Thoracic aorta (tissue), 2 donors: Measurements from ENCODE around the gene NRCAM. TPM values are rescaled to one million over a fixed set of nuclear protein-coding genes. Genes with fewer than 3 reads are reported as not detected.

ENCODE experiments used
- ATAC-seq: fragments of 150-250 bp; one replicate; pipeline ENCODE4 v1.8.0; 2017; ENCODE audit warnings: low read depth; ENCODE audit not compliant: insufficient number of reproducible peaks, low FRiP score
- DNase-seq: peaks from one replicate; pipeline ENCODE4 v3.0.0-alpha.2; 2020; ENCODE audit warnings: low spot score
- H3K27ac ChIP-seq, 2 donors: fragments of 200-600 bp; sonication (generic); 1 replicate in 1 of 2; 2 replicates in 1 of 2; pipeline ENCODE4 v1.5.1; 2016; ENCODE audit warnings: mild to moderate bottlenecking in 2 of 2, moderate library complexity in 2 of 2
- H3K27me3 ChIP-seq: fragments of 200-600 bp; sonication (generic); replicated peaks from 2 replicates; pipeline ENCODE4 v1.6.0; 2016; ENCODE audit warnings: mild to moderate bottlenecking; ENCODE audit not compliant: insufficient read depth
- H3K36me3 ChIP-seq: fragments of 200-600 bp; sonication (generic); one replicate; pipeline ENCODE4 v1.5.1; 2016
- H3K4me1 ChIP-seq, 2 donors: fragments of 200-600 bp; sonication (generic); 1 replicate in 1 of 2; 2 replicates in 1 of 2; pipeline versions ENCODE4 v1.5.1 to v1.6.0; 2016; ENCODE audit warnings: low read depth in 2 of 2, mild to moderate bottlenecking in 1 of 2; ENCODE audit not compliant: control insufficient read depth in 1 of 2
- H3K4me3 ChIP-seq: fragments of 200-600 bp; sonication (generic); 2 replicates; pipeline ENCODE4 v1.5.1; 2016; ENCODE audit warnings: mild to moderate bottlenecking
- H3K9me3 ChIP-seq: fragments of 200-600 bp; sonication (generic); 2 replicates; pipeline ENCODE4 v1.5.1; 2016
- total RNA-seq, 2 donors: library from RNA; depleted of rRNA; stranded (reverse); fragments of >200 nt; gene quantifications; one replicate each; pipeline versions ENCODE4 v1.1.0 to v1.2.3, GENCODE V29; 2016
- TF ChIP-seq, protein P1 (sequence below): fragments of 200-600 bp; sonication (generic); IDR thresholded peaks from one replicate; pipeline ENCODE4 v1.5.1; 2019; ENCODE audit warnings: antibody characterized with exemption

NRCAM gene
- total RNA-seq, 2 donors from 2014 or later, result 2.4 to 3.3 TPM

DNA sequence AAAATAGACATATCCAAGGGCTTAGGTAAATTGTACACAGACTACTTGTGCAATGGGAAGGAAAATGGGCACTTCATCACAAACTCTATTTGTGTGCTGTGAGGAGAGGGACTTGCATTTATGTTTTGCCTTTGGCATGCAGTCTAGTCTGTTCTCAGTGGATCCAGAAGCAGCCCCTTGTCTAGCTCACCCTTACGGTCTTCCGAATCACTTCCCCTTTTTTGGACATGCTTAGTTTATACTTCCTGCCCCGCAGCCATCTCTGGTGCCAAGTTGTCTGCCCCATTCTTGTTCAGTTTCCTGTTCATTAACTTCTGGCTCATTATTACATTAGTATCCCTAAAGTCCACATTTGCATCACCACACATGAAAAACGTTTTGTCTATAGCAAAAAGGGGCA is 161.6 kb downstream of the NRCAM start:
- Histone ChIP-seq H3K4me1 (peaks cover 0 to 12% of the 10 kb centered on the region in 2 donors), H3K36me3 (no peaks in the 10 kb centered on the region)
- TF ChIP-seq, protein P1, sequence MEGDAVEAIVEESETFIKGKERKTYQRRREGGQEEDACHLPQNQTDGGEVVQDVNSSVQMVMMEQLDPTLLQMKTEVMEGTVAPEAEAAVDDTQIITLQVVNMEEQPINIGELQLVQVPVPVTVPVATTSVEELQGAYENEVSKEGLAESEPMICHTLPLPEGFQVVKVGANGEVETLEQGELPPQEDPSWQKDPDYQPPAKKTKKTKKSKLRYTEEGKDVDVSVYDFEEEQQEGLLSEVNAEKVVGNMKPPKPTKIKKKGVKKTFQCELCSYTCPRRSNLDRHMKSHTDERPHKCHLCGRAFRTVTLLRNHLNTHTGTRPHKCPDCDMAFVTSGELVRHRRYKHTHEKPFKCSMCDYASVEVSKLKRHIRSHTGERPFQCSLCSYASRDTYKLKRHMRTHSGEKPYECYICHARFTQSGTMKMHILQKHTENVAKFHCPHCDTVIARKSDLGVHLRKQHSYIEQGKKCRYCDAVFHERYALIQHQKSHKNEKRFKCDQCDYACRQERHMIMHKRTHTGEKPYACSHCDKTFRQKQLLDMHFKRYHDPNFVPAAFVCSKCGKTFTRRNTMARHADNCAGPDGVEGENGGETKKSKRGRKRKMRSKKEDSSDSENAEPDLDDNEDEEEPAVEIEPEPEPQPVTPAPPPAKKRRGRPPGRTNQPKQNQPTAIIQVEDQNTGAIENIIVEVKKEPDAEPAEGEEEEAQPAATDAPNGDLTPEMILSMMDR, result no peak

DNA sequence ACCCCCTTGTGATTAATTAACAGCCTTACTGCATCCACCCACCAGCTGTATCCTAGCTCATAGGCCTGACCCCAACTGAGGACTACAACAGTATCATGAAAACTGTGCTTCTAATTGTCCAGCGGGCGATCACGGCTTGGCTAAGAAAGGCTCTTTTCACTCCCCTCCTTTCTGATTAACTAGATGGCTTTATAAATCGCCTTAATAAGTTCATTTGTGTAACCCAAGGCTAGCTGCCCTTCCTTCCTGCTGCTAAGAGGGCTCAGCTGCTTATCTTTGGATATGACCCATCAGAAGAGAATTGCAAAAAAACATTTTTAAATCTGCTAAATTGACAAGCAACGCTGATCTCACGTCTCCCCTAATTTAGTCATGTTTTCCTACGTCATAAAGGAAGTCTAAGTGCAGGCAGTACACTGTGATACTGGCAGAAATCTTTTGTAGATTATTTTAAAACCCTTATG is 163.1 kb downstream of the NRCAM start:
- peaks cover 0 to 12% of the 10 kb centered on the region in 2 donors for H3K4me1 ChIP-seq
- no peaks in the 10 kb centered on the region for H3K36me3 ChIP-seq
- no peak for ATAC-seq
- no peaks in the 10 kb centered on the region for H3K9me3 ChIP-seq
- TF ChIP-seq, protein P1, result no peak
- no peak for DNase-seq
- H3K27me3 ChIP-seq, result no peaks in the 10 kb centered on the region
- no peak overlapping the region for H3K27ac ChIP-seq
- H3K4me3 ChIP-seq, result no peak overlapping the region

More for the DNA sequence above, 161.6 kb downstream of the NRCAM start:
- H3K27me3 ChIP-seq, result no peaks in the 10 kb centered on the region
- H3K4me3 ChIP-seq, result no peak overlapping the region
- H3K9me3 ChIP-seq, result no peaks in the 10 kb centered on the region
- no peak overlapping the region for H3K27ac ChIP-seq
- no peak for DNase-seq
- no peak for ATAC-seq

DNA sequence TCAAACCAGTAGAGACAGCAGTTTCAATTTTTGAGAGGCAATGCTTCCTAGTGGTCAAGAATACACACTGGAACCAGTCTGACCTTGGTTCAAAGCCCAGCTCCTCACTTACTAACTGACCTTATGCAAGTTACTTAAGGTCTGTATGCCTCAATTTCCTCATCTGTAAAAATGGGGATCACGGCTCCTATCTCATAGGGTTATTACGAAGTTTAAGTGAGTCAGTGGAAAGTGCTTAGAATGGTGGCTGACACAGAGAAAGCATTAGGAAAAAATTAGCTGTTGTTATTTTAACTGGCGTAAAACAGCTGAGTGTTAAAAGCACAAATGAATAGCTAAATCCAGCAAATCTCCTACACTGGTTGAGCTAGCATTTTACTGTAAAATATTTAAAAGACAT is 163.7 kb downstream of the NRCAM start:
- ATAC-seq (no peak), DNase-seq (no peak)
- no peaks in the 10 kb centered on the region for H3K9me3 ChIP-seq

DNA sequence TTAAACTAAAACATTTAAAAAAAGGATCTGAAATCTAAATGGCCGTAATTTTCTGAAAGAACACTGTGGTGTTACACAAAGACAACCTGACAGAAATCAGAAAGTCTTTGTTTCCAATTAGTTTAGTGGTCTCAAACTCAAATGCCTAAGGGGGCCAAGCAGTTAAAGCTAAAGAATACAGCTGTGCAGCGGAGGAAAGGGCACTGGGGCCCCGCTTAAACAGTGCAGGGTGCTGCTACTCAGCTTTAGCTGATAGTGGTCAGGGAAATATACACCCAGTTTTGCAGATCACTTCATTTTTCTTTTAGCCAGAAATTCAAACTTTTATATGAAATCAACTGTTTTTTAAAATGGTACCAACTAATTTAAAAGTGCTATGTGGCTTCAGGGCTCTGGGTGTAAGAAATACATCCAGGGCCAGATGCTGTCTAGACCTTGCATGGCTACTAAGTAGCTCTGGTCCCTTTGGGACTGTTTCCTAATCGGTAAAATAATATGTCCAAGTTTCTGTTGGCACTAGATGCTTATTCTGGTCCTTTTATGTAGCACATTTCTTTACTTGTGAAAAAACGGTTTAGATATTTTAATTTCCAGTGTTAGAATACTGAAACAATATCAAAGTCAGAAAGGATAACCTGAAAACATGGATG is 164.3 kb downstream of the NRCAM start:
- Histone ChIP-seq H3K36me3 (no peaks in the 10 kb centered on the region), H3K27ac (no peak overlapping the region), H3K27me3 (no peaks in the 10 kb centered on the region), H3K4me1 (peaks cover 0 to 12% of the 10 kb centered on the region in 2 donors), H3K4me3 (no peak overlapping the region), H3K9me3 (no peaks in the 10 kb centered on the region)
- no peak for ATAC-seq
- DNase-seq, result no peak
- TF ChIP-seq, protein P1, result no peak

More for the DNA sequence above, 163.7 kb downstream of the NRCAM start:
- no peak overlapping the region for H3K27ac ChIP-seq
- no peaks in the 10 kb centered on the region for H3K27me3 ChIP-seq
- H3K4me3 ChIP-seq, result no peak overlapping the region
- TF ChIP-seq, protein P1, result no peak
- H3K4me1 ChIP-seq, result peaks cover 0 to 12% of the 10 kb centered on the region in 2 donors
- H3K36me3 ChIP-seq, result no peaks in the 10 kb centered on the region

DNA sequence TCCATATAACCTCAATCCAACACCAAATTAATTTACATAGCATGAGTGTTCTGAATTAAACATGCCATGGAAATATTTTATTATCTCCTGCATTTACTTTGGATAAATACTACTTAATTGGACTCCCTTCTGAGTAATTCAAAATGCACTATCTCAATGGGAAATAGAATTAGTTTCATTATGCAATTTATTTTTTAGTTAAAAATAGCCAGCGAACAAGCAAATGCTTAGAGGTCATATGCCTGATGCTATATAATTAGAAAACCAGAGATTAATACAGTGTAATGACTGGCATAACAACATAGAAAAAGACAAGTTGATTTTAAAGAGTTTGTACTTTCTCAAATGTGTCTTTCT is 165.1 kb downstream of the NRCAM start:
- Histone ChIP-seq H3K27ac (no peak overlapping the region), H3K27me3 (no peaks in the 10 kb centered on the region), H3K9me3 (no peaks in the 10 kb centered on the region), H3K36me3 (no peaks in the 10 kb centered on the region), H3K4me3 (no peak overlapping the region), H3K4me1 (peaks cover 0 to 12% of the 10 kb centered on the region in 2 donors)
- DNase-seq (no peak), ATAC-seq (no peak)
- TF ChIP-seq, protein P1, result no peak
